ENCODE results near the gene SOCS7. TPM values are rescaled to one million over a fixed set of nuclear protein-coding genes. Genes with fewer than 3 reads are reported as not detected.

The SOCS7 gene
- total RNA-seq, 1 experiment from 2014 or later: 7.4 TPM

- Histone ChIP-seq H3K4me1 (ENCODE audit: insufficient read depth, low read length) (peaks cover 9% of the 10 kb centered on the region; the same call in 1 of the 2 replicates), H4K20me1 (ENCODE audit: low read length) (no peaks in the 10 kb centered on the region), H3K27me3 (ENCODE audit: low read length) (no peaks in the 10 kb centered on the region), H3K79me2 (ENCODE audit: low read length) (peaks cover 48% of the 10 kb centered on the region), H2AFZ (ENCODE audit: low read length) (no peak overlapping the region), H3K36me3 (ENCODE audit: low read depth, low read length) (no peaks in the 10 kb centered on the region), H3F3A (ENCODE audit: low read length, unreplicated experiment) (no peaks in the 10 kb centered on the region), H3K27ac (ENCODE audit: low read length) (no peak overlapping the region), H3K4me2 (ENCODE audit: low read length) (no peak overlapping the region), H3K4me3 (ENCODE audit: low read length) (no peak overlapping the region), H3K9me3 (ENCODE audit: low read length) (no peaks in the 10 kb centered on the region), H3K9me2 (replicated peaks; ENCODE audit: low read length) (no peaks in the 10 kb centered on the region), H3K9ac (ENCODE audit: low read length) (no peak overlapping the region)
- CTCF ChIA-PET: no interaction called here
- intact Hi-C loops (cut with micrococcal nuclease): no loop called here
- POLR2A ChIA-PET (ENCODE audit: unreplicated experiment): interaction anchor here (0.6 kb wide), 1 partner anchor 73 kb away, joined by 3 read pairs; no protein-coding TSS in a partner anchor
- no TSS peak for BruUV-seq (replicated peaks)
- ATAC-seq (no peak), DNase-seq (no peak)
- TF ChIP-seq EZH2 (IDR thresholded peaks at IDR 0.05; ENCODE audit: low read length, unreplicated experiment): no peak
- TF ChIP-seq, protein P1, sequence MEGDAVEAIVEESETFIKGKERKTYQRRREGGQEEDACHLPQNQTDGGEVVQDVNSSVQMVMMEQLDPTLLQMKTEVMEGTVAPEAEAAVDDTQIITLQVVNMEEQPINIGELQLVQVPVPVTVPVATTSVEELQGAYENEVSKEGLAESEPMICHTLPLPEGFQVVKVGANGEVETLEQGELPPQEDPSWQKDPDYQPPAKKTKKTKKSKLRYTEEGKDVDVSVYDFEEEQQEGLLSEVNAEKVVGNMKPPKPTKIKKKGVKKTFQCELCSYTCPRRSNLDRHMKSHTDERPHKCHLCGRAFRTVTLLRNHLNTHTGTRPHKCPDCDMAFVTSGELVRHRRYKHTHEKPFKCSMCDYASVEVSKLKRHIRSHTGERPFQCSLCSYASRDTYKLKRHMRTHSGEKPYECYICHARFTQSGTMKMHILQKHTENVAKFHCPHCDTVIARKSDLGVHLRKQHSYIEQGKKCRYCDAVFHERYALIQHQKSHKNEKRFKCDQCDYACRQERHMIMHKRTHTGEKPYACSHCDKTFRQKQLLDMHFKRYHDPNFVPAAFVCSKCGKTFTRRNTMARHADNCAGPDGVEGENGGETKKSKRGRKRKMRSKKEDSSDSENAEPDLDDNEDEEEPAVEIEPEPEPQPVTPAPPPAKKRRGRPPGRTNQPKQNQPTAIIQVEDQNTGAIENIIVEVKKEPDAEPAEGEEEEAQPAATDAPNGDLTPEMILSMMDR (conservative IDR thresholded peaks at IDR 0.05; ENCODE audit: low read depth, low read length): no peak
- TF ChIP-seq EZH2phosphoT487 (IDR thresholded peaks at IDR 0.05; ENCODE audit: borderline replicate concordance, low read length): no peak
Measured at GRCh38 chr17:38355251-38355650, 3.6 kb downstream of the SOCS7 start.

DNA sequence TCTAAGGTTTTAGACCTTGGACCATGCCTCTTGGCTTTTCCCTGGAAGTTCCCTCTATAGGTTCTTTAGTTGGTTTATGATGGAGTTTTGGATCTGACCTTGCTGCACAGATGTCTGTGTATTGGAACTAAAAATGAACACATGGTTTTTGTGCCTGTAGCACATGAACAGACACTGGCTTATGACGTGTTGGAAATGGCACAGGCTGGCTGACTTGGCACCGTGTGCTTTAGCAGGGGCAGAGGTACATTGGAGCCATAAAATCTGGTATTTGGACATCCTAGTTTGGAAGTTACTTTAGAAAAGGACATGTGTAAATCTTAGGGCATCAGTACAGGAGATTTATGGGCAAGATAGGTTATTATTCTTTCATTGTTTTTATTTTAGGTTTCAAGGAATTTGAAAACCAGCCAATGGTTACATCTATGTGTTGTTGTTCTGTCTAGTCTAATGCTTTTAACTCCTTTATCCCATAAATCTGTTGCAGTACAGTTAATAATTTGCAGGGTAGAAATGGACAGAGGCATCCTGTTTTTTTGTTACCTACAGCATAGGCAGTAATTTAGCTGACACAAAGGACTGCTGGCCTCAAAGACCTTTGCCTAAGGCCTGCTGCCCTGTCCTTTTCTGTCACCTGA lies 6.0 kb downstream of the SOCS7 start:
- TF ChIP-seq, protein P1 (conservative IDR thresholded peaks at IDR 0.05; ENCODE audit: low read depth, low read length): no peak
- TF ChIP-seq EZH2 (IDR thresholded peaks at IDR 0.05; ENCODE audit: low read length, unreplicated experiment) (no peak), EZH2phosphoT487 (IDR thresholded peaks at IDR 0.05; ENCODE audit: borderline replicate concordance, low read length) (no peak)
- Histone ChIP-seq H3K4me1 (ENCODE audit: insufficient read depth, low read length) (0 out of 2 replicates have a peak, but pooled peaks cover 4% of the 10 kb centered on the region), H3K4me3 (ENCODE audit: low read length) (no peak overlapping the region), H4K20me1 (ENCODE audit: low read length) (no peaks in the 10 kb centered on the region), H3K9me3 (ENCODE audit: low read length) (no peaks in the 10 kb centered on the region), H3K4me2 (ENCODE audit: low read length) (no peak overlapping the region), H2AFZ (ENCODE audit: low read length) (no peak overlapping the region), H3F3A (ENCODE audit: low read length, unreplicated experiment) (no peaks in the 10 kb centered on the region), H3K9me2 (replicated peaks; ENCODE audit: low read length) (no peaks in the 10 kb centered on the region), H3K9ac (ENCODE audit: low read length) (no peak overlapping the region), H3K27me3 (ENCODE audit: low read length) (no peaks in the 10 kb centered on the region), H3K79me2 (ENCODE audit: low read length) (peaks cover 46% of the 10 kb centered on the region), H3K36me3 (ENCODE audit: low read depth, low read length) (no peaks in the 10 kb centered on the region), H3K27ac (ENCODE audit: low read length) (no peak overlapping the region)
- POLR2A ChIA-PET (ENCODE audit: unreplicated experiment): no interaction called here
- no peak for ATAC-seq
- intact Hi-C loops (cut with micrococcal nuclease): no loop called here
- CTCF ChIA-PET: no interaction called here
- DNase-seq: no peak
- no TSS peak for BruUV-seq (replicated peaks)

All from PC-3 (cell line).